OCI-LY3 (cell line): ENCODE results near the gene KRT38.

Source experiments
- H2AFZ ChIP-seq: fragments of 200-600, 300-600 bp; shearing (Covaris generic); 2 replicates; pipeline ENCODE4 v1.6.0; 2014; ENCODE audit warnings: antibody characterized with exemption, low read depth, low read length
- H3K27ac ChIP-seq: fragments of 200-600, 300-600 bp; sonication (generic); 2 replicates; pipeline ENCODE4 v1.5.1; 2014; ENCODE audit warnings: mild to moderate bottlenecking, low read length, moderate library complexity, mixed read lengths
- H3K27me3 ChIP-seq: fragments of 200-600, 300-600 bp; sonication (generic); 2 replicates; pipeline ENCODE4 v1.6.1; 2014; ENCODE audit warnings: low read depth, low read length, mixed read lengths
- H3K36me3 ChIP-seq: fragments of 200-600, 300-600 bp; sonication (generic); replicated peaks from 2 replicates; pipeline ENCODE3; 2014; ENCODE audit warnings: low read depth, low read length, mixed read lengths
- H3K4me1 ChIP-seq: fragments of 300-600, 200-600 bp; sonication (generic); 2 replicates; pipeline ENCODE4 v1.6.1; 2014; ENCODE audit warnings: low read length, mixed read lengths
- H3K4me2 ChIP-seq: fragments of 200-600, 300-600 bp; sonication (generic); 2 replicates; pipeline ENCODE4 v1.6.1; 2014; ENCODE audit warnings: low read length, mixed read lengths
- H3K4me3 ChIP-seq: fragments of 300-600, 200-600 bp; sonication (generic); 2 replicates; pipeline ENCODE4 v1.5.1; 2014; ENCODE audit warnings: antibody characterized with exemption, mild to moderate bottlenecking, low read length, moderate library complexity
- H3K79me2 ChIP-seq: fragments of 300-600, 200-600 bp; shearing (Covaris generic); 2 replicates; pipeline ENCODE4 v1.6.1; 2014; ENCODE audit warnings: mild to moderate bottlenecking, low read length, mixed read lengths
- H3K9ac ChIP-seq: fragments of 300-600, 200-600 bp; shearing (Covaris generic); 2 replicates; pipeline ENCODE4 v1.6.0; 2014; ENCODE audit warnings: mild to moderate bottlenecking, low read length, moderate library complexity
- H3K9me3 ChIP-seq: fragments of 200-600, 300-600 bp; shearing (Covaris generic); 2 replicates; pipeline ENCODE4 v1.6.1; 2014; ENCODE audit warnings: low read length, mixed read lengths; ENCODE audit not compliant: insufficient read depth
- H4K20me1 ChIP-seq: fragments of 200-600, 300-600 bp; sonication (generic); 2 replicates; pipeline ENCODE4 v1.6.1; 2016; ENCODE audit warnings: low read length, mixed read lengths; ENCODE audit not compliant: insufficient read depth
- CTCF ChIP-seq: fragments of 200-600, 300-600 bp; sonication (generic); IDR thresholded peaks from 2 replicates; pipeline ENCODE4 v1.5.1; 2014; ENCODE audit warnings: antibody characterized with exemption, low read length, low read depth
- EZH2phosphoT487 ChIP-seq: fragments of 200-600 bp; shearing (Covaris generic); IDR thresholded peaks from 2 replicates; pipeline ENCODE4 v1.6.1; 2018; ENCODE audit warnings: antibody characterized with exemption, mixed run types, low read depth

Gene KRT38

GRCh38 chr17:41466988-41467387 lies 26.2 kb upstream of the KRT38 start, which contains the start of gene KRT32:
KRT32 (minus strand) TSS chr17:41467386; CDS start chr17:41467325, 61 bp downstream.
- H3K27ac ChIP-seq = no peak within 1 kb of the TSS
- H3K9me3 ChIP-seq = no peaks in the 10 kb centered on the region
- no peak within 1 kb of the TSS for H2AFZ ChIP-seq

GRCh38 chr17:41464682-41465081 lies 23.9 kb upstream of the KRT38 start:
- H4K20me1 ChIP-seq = no peaks in the 10 kb centered on the region
- H3K36me3 ChIP-seq = no peaks in the 10 kb centered on the region
- H3K4me1 ChIP-seq = no peaks in the 10 kb centered on the region
- no peak overlapping the region for H3K4me3 ChIP-seq
- H3K4me2 ChIP-seq = no peak overlapping the region
- H2AFZ ChIP-seq = no peak overlapping the region
- H3K9me3 ChIP-seq = no peaks in the 10 kb centered on the region
- no peak for TF ChIP-seq EZH2phosphoT487
- TF ChIP-seq CTCF = no peak
- H3K27ac ChIP-seq = no peak overlapping the region
- no peaks in the 10 kb centered on the region for H3K79me2 ChIP-seq
- H3K27me3 ChIP-seq = peaks cover 3% of the 10 kb centered on the region; the same call in 1 of the 2 replicates
- H3K9ac ChIP-seq = no peak overlapping the region

More at GRCh38 chr17:41466988-41467387, 26.2 kb upstream of the KRT38 start, which contains the start of gene KRT32:
- Histone ChIP-seq H3K9ac (no peak within 1 kb of the TSS), H3K36me3 (no peaks in the 10 kb centered on the region), H3K4me3 (no peak within 1 kb of the TSS), H4K20me1 (no peaks in the 10 kb centered on the region), H3K4me2 (no peak within 1 kb of the TSS), H3K27me3 (peaks cover 3% of the 10 kb centered on the region; the same call in 1 of the 2 replicates), H3K4me1 (no peaks in the 10 kb centered on the region), H3K79me2 (no peaks in the 10 kb centered on the region)
- TF ChIP-seq CTCF (no peak), EZH2phosphoT487 (no peak)

- H3K27ac ChIP-seq = no peak overlapping the region
- H3K9ac ChIP-seq = no peak overlapping the region
These were observed 23.4 kb upstream of the KRT38 start for GRCh38 chr17:41464173-41464572.

GRCh38 chr17:41463746-41464145 lies 23.0 kb upstream of the KRT38 start:
- no peak overlapping the region for H3K9ac ChIP-seq
- peaks cover 3% of the 10 kb centered on the region; the same call in 1 of the 2 replicates for H3K27me3 ChIP-seq
- H3K27ac ChIP-seq = no peak overlapping the region
- no peak overlapping the region for H2AFZ ChIP-seq
- H3K36me3 ChIP-seq = no peaks in the 10 kb centered on the region
- no peaks in the 10 kb centered on the region for H4K20me1 ChIP-seq
- no peaks in the 10 kb centered on the region for H3K79me2 ChIP-seq
- no peaks in the 10 kb centered on the region for H3K4me1 ChIP-seq
- TF ChIP-seq CTCF (no peak), EZH2phosphoT487 (no peak)
- H3K4me2 ChIP-seq = no peak overlapping the region
- H3K9me3 ChIP-seq = no peaks in the 10 kb centered on the region
- H3K4me3 ChIP-seq = no peak overlapping the region

More at GRCh38 chr17:41464173-41464572, 23.4 kb upstream of the KRT38 start:
- TF ChIP-seq CTCF = no peak
- no peak for TF ChIP-seq EZH2phosphoT487
- H3K9me3 ChIP-seq = no peaks in the 10 kb centered on the region
- no peak overlapping the region for H3K4me3 ChIP-seq
- H4K20me1 ChIP-seq = no peaks in the 10 kb centered on the region
- H3K27me3 ChIP-seq = peaks cover 3% of the 10 kb centered on the region; the same call in 1 of the 2 replicates
- H2AFZ ChIP-seq = no peak overlapping the region
- no peak overlapping the region for H3K4me2 ChIP-seq
- H3K36me3 ChIP-seq = no peaks in the 10 kb centered on the region
- H3K4me1 ChIP-seq = no peaks in the 10 kb centered on the region
- H3K79me2 ChIP-seq = no peaks in the 10 kb centered on the region
